Measurements from ENCODE around the gene MAN2B1. TPM values are rescaled to one million over a fixed set of nuclear protein-coding genes. Genes with fewer than 3 reads are reported as not detected.
"Not testable (repeated sequence)": the region's sequence is repeated elsewhere in the genome, so short reads cannot be mapped to it uniquely, and the experiment has no call there.

Gene MAN2B1
- total RNA-seq, 1 donor from 2014 or later, result 54.8 TPM

DNA sequence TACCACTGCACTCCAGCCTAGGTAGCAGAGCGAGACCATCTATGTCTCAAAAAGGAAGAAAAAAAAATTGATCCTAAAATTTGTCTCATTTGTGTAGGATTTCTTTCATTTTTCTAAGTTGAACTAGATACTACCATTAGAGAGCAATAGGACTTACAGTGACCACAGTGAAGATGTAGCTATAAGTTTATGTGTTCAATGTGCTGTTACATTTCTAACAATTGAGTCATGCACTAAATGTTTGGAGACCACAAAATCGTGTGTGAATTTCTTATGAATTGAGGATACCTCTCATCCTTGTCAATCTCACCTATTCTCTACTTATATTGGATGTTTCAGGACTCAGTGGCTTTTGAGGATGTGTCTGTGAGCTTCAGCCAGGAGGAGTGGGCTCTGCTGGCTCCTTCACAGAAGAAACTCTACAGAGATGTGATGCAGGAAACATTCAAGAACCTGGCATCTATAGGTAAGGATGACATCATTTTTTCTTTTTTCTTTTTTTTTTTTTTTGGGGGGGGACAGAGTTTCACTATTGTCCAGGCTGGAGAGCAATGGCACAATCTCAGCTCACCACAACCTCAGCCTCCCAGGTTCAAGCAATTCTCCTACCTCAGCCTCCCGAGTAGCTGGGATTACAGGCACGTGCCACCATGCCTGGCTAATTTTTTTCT is 43.0 kb downstream of the MAN2B1 start:
- DNase-seq (ENCODE audit: low spot score), result no peak
- no peak for ATAC-seq

DNA sequence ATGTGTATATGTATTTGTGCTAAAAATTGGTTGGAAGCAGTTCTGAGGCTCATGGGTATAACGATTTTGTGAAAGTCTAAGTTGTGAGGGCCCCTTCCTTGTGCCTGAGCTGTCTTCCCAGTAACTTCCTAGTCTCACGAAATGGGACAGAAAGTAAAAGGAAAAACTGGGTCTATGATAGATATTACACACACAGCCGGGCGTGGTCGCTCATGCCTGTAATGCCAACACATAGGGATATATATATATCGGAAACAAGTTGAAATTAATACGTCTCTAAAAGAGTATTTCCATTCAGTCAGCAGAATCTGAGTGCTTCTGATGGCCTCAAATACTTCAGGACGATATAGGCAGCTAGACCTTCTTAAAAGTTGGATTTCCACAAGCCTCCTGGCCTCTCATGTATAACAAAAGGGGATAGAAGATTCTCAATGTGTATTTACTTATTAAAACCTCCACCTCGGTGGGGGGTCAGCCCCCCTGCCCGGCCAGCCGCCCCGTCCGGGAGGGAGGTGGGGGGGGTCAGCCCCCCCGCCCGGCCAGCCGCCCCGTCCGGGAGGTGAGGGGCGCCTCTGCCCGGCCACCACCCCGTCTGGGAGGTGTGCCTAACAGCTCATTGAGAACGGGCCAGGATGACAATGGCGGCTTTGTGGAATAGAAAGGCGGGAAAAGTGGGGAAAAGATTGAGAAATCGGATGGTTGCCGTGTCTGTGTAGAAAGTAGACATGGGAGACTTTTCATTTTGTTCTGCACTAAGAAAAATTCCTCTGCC is 45.1 kb downstream of the MAN2B1 start:
- not testable (repeated sequence) for DNase-seq (ENCODE audit: low spot score); ATAC-seq

DNA sequence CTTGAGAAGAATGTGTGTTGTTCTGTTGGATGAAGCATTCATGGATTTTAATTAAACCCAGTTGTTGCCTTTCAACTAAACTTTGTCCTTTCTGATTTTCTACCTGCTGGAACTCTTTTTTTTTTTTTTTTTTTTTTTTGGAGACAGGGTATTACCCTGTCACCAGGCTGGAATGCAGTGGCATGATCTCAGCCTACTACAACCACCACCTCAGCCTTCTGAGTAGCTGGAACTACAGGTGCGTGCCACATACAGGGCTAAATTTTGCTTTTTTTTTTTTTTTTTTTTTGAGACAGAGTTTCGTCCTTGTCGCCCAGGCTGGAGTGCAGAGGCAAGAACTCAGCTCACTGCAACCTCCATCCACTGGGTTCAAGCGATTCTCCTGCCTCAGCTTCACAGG is 48.9 kb downstream of the MAN2B1 start:
- DNase-seq (ENCODE audit: low spot score), result no peak
- ATAC-seq, result no peak

DNA sequence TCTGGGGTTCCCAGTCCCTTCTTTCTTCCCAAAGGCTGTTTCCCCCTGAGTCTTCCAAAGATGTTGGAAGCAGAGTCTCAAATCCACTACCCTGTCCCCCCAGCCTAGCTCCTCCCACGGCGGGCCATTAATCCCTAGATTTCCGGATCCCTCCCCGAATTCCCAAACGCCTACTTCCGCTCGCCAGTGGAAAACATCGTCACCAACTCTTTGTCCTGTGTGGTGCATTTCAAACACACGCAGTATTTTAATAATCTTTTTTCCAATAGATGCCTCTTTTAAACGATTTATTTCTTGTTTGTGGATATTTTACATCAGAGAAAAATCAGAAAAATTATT is 55.2 kb downstream of the MAN2B1 start:
- DNase-seq (ENCODE audit: low spot score) (peak; percentile 62), ATAC-seq (peak; percentile 78)

DNA sequence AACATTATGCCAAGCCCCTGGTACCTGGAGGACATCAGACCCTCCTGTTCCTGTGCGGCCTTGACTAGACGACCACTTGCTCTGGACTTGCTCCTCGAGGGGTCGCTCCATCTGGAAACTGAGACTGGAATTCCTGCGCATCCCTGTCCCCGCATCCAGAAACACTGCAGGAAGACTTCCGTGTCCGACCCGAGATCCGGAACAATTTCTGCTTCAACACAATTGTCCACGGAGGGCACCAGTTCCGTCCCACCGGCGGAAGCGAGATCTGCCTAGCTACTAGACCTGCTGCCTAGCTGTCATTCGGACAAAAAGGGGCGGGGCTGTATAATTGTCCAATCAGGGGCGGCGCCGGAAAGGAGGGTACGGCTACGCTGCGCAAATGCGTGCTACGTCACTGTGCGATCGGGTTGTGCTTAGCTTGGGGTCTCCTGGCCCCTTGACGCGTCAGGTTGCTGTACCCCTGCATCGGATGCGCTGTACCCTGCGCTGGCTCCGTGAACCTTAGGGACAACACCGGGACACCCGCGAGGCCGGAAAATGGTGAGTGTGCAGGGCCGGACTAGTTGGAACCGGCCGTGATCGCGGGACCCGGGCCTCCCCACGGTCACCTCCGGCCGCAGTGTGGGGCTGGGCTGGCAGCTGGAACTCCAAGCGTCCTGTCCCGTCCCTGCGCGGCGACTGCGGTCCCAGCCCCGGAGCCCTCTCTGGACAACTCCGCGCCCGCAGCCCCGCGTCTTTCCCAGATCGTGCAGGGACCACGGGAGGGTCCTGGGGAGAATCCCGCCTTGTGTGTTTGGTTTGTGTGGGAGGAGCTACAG is 55.8 kb downstream of the MAN2B1 start, which contains the start of the genes ZNF490 and ZNF791:
TSS of gene ZNF490 (minus strand) at position 274 of the 821 bp plus-strand sequence. CDS start at position 141, 133 bp downstream.
TSS of gene ZNF791 (plus strand) at position 381 of the 821 bp plus-strand sequence. CDS start at position 541, 160 bp downstream.
- DNase-seq (ENCODE audit: low spot score), result peak; percentile 98
- ATAC-seq, result peak; percentile 97

DNA sequence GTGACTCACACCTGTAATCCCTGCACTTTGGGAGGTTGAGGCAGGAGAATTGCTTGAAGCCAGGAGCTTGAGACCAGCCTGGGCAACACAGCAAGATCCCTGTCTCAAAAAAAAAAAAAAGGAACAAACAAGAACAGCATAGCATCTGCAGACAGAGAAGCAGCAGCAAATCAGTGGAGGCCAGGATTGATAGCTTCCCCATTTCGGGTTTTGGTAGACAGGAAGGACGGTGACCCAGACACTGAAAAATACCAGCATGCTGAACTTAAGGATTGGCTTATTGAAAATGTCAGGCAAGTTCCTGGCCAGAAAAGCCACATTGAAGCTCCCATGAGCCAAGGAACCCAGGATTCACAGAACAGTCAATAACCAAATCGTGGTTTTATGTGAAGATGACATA is 58.9 kb downstream of the MAN2B1 start:
- DNase-seq (ENCODE audit: low spot score) (no peak), ATAC-seq (no peak)

DNA sequence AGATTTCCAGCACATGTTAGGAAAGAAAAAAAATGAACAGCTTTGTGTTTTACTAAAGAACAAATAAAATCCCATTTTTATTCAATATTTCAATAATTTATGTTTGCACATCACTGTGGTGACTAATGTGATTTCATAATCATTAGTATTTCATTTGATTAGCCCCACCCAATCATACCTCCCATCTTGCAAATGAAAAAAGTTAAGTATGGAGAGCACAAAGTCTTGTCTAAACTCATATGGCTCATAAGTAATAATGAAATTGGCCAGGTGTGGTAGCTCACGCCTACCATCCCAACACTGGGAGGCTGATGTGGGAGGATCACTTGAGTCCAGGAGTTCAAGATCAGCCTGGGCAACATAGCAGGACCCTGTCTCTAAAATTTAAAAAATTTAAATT is 59.7 kb downstream of the MAN2B1 start:
- ATAC-seq (no peak), DNase-seq (ENCODE audit: low spot score) (no peak)

DNA sequence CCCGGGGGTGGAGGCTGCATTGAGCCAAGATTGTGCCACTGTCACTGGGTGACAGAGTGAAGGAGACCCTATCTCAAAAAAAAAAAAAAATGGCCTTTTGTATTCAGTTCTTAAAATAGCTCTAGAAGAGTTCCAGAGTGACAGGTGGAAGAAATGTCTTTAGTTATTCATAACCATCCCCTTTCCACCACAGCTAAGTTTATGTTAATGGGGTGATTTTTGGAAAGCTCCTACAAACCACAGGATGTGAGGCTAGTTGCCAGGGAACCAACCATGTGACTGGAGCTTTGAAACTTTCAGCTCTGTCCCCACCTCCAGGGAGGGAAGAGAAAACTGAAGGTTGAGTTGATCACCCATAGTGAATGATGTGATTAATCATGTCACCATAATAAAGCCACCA is 62.8 kb downstream of the MAN2B1 start:
- ATAC-seq, result no peak
- peak; percentile 19 for DNase-seq (ENCODE audit: low spot score)

DNA sequence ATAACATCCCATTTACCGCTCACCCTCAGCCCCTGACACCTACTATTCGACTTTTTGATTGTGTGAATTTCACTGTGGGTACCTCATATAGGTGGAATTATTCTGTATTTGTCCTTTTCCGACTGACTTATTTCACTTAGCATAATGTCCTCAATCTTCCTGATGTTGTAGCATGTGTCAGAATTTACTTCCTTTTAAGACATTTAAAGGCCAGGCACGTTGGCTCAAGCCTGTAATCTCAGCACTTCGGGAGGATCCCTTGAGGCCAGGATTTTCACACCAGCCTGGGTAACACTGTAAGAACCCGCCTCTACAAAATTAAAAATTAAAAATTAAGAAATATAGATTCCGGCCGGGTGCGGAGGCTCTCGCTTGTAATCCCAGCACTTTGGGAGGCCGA is 68.9 kb downstream of the MAN2B1 start:
- no peak for ATAC-seq

DNA sequence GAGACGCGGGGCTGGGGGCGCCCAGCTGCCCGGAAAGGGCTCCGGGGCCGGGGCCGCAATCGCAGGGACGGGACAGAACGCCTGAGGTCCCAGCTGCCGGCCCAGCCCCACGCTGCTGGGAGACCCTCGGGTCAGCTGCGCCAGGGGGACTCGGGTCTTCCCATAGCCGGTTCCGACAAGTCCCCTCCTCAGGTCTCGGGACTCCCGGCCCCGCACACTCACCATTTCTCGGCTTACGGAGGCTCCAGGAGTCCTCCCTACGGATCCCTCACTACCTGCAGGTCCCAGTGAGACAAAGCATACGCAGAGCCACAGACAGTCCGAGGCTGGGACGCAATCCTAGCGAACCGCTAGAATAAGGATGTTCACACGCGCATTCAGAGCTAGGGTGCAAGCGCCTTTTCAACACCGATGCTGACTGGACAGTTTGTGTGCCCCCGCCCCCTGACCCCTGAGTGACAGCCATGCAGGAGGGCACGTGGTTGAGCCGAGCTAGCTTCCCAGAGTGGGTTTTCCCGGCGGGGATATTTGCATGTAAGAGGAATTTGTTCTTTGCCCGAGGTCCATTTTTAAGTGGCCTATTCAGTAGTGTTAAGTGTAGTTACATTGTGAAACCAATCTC is 69.5 kb downstream of the MAN2B1 start:
- DNase-seq (ENCODE audit: low spot score), result peak; percentile 86

More for the DNA sequence above, 68.9 kb downstream of the MAN2B1 start:
- DNase-seq (ENCODE audit: low spot score), result peak; percentile 14

More for the DNA sequence above, 69.5 kb downstream of the MAN2B1 start:
- peak; percentile 99 for ATAC-seq

Other genes starting within 250 kb of the MAN2B1 start
- gene ZNF443, start 225.7 kb downstream of the MAN2B1 start, total RNA-seq, result 2.4 TPM
- 0.65 TPM for gene ZNF709, start 181.9 kb downstream of the MAN2B1 start, total RNA-seq
- gene ZNF564, start 115.3 kb downstream of the MAN2B1 start, total RNA-seq, result 5.3 TPM
- gene ZNF490, start 55.9 kb downstream of the MAN2B1 start, total RNA-seq, result 3.9 TPM
- 9.1 TPM for gene ZNF791, start 55.8 kb downstream of the MAN2B1 start, total RNA-seq
- 3.8 TPM for gene WDR83, start 65 bp upstream of the MAN2B1 start, total RNA-seq
- gene DHPS, start 15.1 kb upstream of the MAN2B1 start, total RNA-seq, result 41.6 TPM
- gene GNG14, start 21.3 kb upstream of the MAN2B1 start, total RNA-seq, result not detected
- 3.3 TPM for gene FBXW9, start 29.9 kb upstream of the MAN2B1 start, total RNA-seq
- 19.5 TPM for gene TNPO2, start 57.2 kb upstream of the MAN2B1 start, total RNA-seq
- 91.0 TPM for gene TRIR, start 67.9 kb upstream of the MAN2B1 start, total RNA-seq
- 23.0 TPM for gene GET3, start 70.8 kb upstream of the MAN2B1 start, total RNA-seq
- not detected for gene BEST2, start 85.0 kb upstream of the MAN2B1 start, total RNA-seq
- gene HOOK2, start 108.8 kb upstream of the MAN2B1 start, total RNA-seq, result 23.2 TPM
- gene JUNB, start 124.7 kb upstream of the MAN2B1 start, total RNA-seq, result 16.3 TPM
- 224 TPM for gene PRDX2, start 135.1 kb upstream of the MAN2B1 start, total RNA-seq
- gene THSD8, start 135.3 kb upstream of the MAN2B1 start, total RNA-seq, result 1.5 TPM
- 3.0 TPM for gene RNASEH2A, start 139.8 kb upstream of the MAN2B1 start, total RNA-seq
- gene RTBDN, start 167.8 kb upstream of the MAN2B1 start, total RNA-seq, result not detected
- gene MAST1, start 171.8 kb upstream of the MAN2B1 start, total RNA-seq, result 0.86 TPM
- gene DNASE2, start 214.7 kb upstream of the MAN2B1 start, total RNA-seq, result 22.3 TPM
- 0.35 TPM for gene KLF1, start 220.5 kb upstream of the MAN2B1 start, total RNA-seq
- 109 TPM for gene GCDH, start 224.4 kb upstream of the MAN2B1 start, total RNA-seq

Measured in left lobe of liver (tissue), 2 donors.